ENCODE results near the gene PLS3. TPM values are rescaled to one million over a fixed set of nuclear protein-coding genes. Genes with fewer than 3 reads are reported as not detected.

The PLS3 gene
- total and polyA plus RNA-seq, 2 donors (not counting 3 experiments of a cell fraction or from before 2014, with no cell fraction given), result 120 to 329 TPM

- Histone ChIP-seq H3K4me3 (replicated peaks in 1 of 3; ENCODE audit: insufficient read depth in 1 of 3, low read depth in 1 of 3, low read length in 3 of 3) (no peak overlapping the region), H3K27ac (ENCODE audit: insufficient read depth, low read depth, low read length) (no peak overlapping the region), H3K9ac (replicated peaks; ENCODE audit: extremely low read depth, insufficient read depth, low read length) (no peak overlapping the region), H3K4me2 (ENCODE audit: insufficient read depth, low read length) (no peak overlapping the region), H4K20me1 (replicated peaks; ENCODE audit: control insufficient read depth, extremely low read depth, insufficient read depth, low read length) (no peaks in the 10 kb centered on the region), H3K79me2 (ENCODE audit: control insufficient read depth, insufficient read depth, low read length) (no peaks in the 10 kb centered on the region), H3K27me3 (ENCODE audit: control insufficient read depth in 2 of 2, insufficient read depth in 2 of 2, low read length in 2 of 2) (no peaks in the 10 kb centered on the region), H3K9me1 (replicated peaks; ENCODE audit: control insufficient read depth, extremely low read depth, insufficient read depth, low read length) (no peaks in the 10 kb centered on the region), H3K4me1 (ENCODE audit: control insufficient read depth, extremely low read depth, insufficient read depth, low read length) (no peaks in the 10 kb centered on the region), H3K9me3 (replicated peaks; ENCODE audit: control insufficient read depth, insufficient read depth, low read length) (no peaks in the 10 kb centered on the region), H3K36me3 (ENCODE audit: control insufficient read depth in 2 of 2, extremely low read depth in 1 of 2, insufficient read depth in 2 of 2, low read length in 2 of 2) (no peaks in the 10 kb centered on the region), H2AFZ (ENCODE audit: low read depth, low read length) (no peak overlapping the region)
- POLR2A ChIA-PET, result no interaction called here
- BruUV-seq (replicated peaks), result no TSS peak
- TF ChIP-seq FOS (IDR thresholded peaks at IDR 0.05; ENCODE audit: borderline replicate concordance, insufficient read depth, low read length) (no peak), POLR2AphosphoS5 (IDR thresholded peaks at IDR 0.05; ENCODE audit: insufficient read depth, low read depth, low read length) (no peak), MYC (IDR thresholded peaks at IDR 0.05; ENCODE audit: low read depth, low read length) (no peak), GATA2 (IDR thresholded peaks at IDR 0.05; ENCODE audit: insufficient read depth, insufficient read length, low read depth, low read length) (no peak)
- no peak for FAIRE-seq
- intact Hi-C loops (cut with micrococcal nuclease), result no loop called here
- dilution Hi-C loops (cut with MboI; ENCODE audit: extremely low pct_ligation_motif_present, low sequenced_read_pairs), result no loop called here
- CTCF ChIA-PET, result no interaction called here
- DNase-seq (ENCODE audit: low read depth, low spot score), result no peak
Measured at GRCh38 chrX:115521741-115522140, 39.2 kb upstream of the PLS3 start.

DNA sequence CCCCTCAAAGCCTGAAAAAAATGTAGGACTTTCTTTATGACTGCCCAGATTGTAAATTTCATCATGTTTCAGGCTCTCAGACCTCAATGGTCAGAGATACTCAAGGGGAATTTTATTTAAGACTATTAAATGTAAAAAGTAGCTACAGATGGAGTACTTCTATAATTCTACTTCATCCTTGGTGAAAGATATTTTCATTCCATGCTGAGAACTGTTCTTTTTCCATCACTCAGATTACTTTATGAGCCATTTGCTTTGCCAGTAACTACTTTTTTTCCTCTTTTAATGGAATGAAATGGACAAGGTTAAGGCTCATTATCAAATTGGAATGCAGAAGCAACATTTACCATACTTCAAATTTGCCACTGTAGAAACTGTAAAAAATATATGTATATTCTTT is 38.0 kb upstream of the PLS3 start:
- H2AFZ ChIP-seq (ENCODE audit: low read depth, low read length), result no peak overlapping the region
- ChIA-PET CTCF (no interaction called here), POLR2A (no interaction called here)
- H3K27me3 ChIP-seq (ENCODE audit: control insufficient read depth in 2 of 2, insufficient read depth in 2 of 2, low read length in 2 of 2), result no peaks in the 10 kb centered on the region
- FAIRE-seq (peak; percentile 26), DNase-seq (ENCODE audit: low read depth, low spot score) (no peak)
- no peak overlapping the region for H3K27ac ChIP-seq (ENCODE audit: insufficient read depth, low read depth, low read length)
- intact Hi-C loops (cut with micrococcal nuclease) (no loop called here), dilution Hi-C loops (cut with MboI; ENCODE audit: extremely low pct_ligation_motif_present, low sequenced_read_pairs) (no loop called here)
- H3K9me1 ChIP-seq (replicated peaks; ENCODE audit: control insufficient read depth, extremely low read depth, insufficient read depth, low read length), result no peaks in the 10 kb centered on the region
- TF ChIP-seq POLR2AphosphoS5 (IDR thresholded peaks at IDR 0.05; ENCODE audit: insufficient read depth, low read depth, low read length) (no peak), EZH2 (IDR thresholded peaks at IDR 0.05; ENCODE audit: borderline replicate concordance, low read depth, low read length, severe bottlenecking) (no peak), POLR2A (IDR thresholded peaks at IDR 0.05; ENCODE audit: low read depth, low read length) (no peak), MYC (IDR thresholded peaks at IDR 0.05; ENCODE audit: low read depth, low read length) (no peak), GATA2 (IDR thresholded peaks at IDR 0.05; ENCODE audit: insufficient read depth, insufficient read length, low read depth, low read length) (no peak), JUN (IDR thresholded peaks at IDR 0.05; ENCODE audit: borderline replicate concordance, insufficient read depth, insufficient read length, low read depth) (no peak), FOS (IDR thresholded peaks at IDR 0.05; ENCODE audit: borderline replicate concordance, insufficient read depth, low read length) (no peak)
- TF ChIP-seq, protein P1, sequence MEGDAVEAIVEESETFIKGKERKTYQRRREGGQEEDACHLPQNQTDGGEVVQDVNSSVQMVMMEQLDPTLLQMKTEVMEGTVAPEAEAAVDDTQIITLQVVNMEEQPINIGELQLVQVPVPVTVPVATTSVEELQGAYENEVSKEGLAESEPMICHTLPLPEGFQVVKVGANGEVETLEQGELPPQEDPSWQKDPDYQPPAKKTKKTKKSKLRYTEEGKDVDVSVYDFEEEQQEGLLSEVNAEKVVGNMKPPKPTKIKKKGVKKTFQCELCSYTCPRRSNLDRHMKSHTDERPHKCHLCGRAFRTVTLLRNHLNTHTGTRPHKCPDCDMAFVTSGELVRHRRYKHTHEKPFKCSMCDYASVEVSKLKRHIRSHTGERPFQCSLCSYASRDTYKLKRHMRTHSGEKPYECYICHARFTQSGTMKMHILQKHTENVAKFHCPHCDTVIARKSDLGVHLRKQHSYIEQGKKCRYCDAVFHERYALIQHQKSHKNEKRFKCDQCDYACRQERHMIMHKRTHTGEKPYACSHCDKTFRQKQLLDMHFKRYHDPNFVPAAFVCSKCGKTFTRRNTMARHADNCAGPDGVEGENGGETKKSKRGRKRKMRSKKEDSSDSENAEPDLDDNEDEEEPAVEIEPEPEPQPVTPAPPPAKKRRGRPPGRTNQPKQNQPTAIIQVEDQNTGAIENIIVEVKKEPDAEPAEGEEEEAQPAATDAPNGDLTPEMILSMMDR (IDR thresholded peaks at IDR 0.05; ENCODE audit: extremely low read depth in 1 of 2, insufficient read depth in 1 of 2, low read depth in 1 of 2, low read length in 2 of 2), result no peak
- TF ChIP-seq, protein P2, sequence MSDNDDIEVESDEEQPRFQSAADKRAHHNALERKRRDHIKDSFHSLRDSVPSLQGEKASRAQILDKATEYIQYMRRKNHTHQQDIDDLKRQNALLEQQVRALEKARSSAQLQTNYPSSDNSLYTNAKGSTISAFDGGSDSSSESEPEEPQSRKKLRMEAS (IDR thresholded peaks at IDR 0.05; ENCODE audit: insufficient read depth, insufficient read length), result no peak
- no peak overlapping the region for H3K4me3 ChIP-seq (replicated peaks in 1 of 3; ENCODE audit: insufficient read depth in 1 of 3, low read depth in 1 of 3, low read length in 3 of 3)
- BruUV-seq (replicated peaks), result no TSS peak
- no peaks in the 10 kb centered on the region for H3K79me2 ChIP-seq (ENCODE audit: control insufficient read depth, insufficient read depth, low read length)
- H3K9ac ChIP-seq (replicated peaks; ENCODE audit: extremely low read depth, insufficient read depth, low read length), result no peak overlapping the region
- H3K4me2 ChIP-seq (ENCODE audit: insufficient read depth, low read length), result no peak overlapping the region
- no peaks in the 10 kb centered on the region for H3K9me3 ChIP-seq (replicated peaks; ENCODE audit: control insufficient read depth, insufficient read depth, low read length)
- H3K4me1 ChIP-seq (ENCODE audit: control insufficient read depth, extremely low read depth, insufficient read depth, low read length), result no peaks in the 10 kb centered on the region
- H3K36me3 ChIP-seq (ENCODE audit: control insufficient read depth in 2 of 2, extremely low read depth in 1 of 2, insufficient read depth in 2 of 2, low read length in 2 of 2), result no peaks in the 10 kb centered on the region
- H4K20me1 ChIP-seq (replicated peaks; ENCODE audit: control insufficient read depth, extremely low read depth, insufficient read depth, low read length), result no peaks in the 10 kb centered on the region
